OCI-LY3 (cell line): ENCODE data around the gene TCEAL8.

Source experiments
- EZH2phosphoT487 ChIP-seq: fragments of 200-600 bp; shearing (Covaris generic); IDR thresholded peaks from 2 replicates; pipeline ENCODE4 v1.6.1; 2018; ENCODE audit warnings: antibody characterized with exemption, mixed run types, low read depth
- TF ChIP-seq, protein P1 (sequence below): fragments of 200-600, 300-600 bp; sonication (generic); IDR thresholded peaks from 2 replicates; pipeline ENCODE4 v1.5.1; 2014; ENCODE audit warnings: antibody characterized with exemption, low read length, low read depth

DNA sequence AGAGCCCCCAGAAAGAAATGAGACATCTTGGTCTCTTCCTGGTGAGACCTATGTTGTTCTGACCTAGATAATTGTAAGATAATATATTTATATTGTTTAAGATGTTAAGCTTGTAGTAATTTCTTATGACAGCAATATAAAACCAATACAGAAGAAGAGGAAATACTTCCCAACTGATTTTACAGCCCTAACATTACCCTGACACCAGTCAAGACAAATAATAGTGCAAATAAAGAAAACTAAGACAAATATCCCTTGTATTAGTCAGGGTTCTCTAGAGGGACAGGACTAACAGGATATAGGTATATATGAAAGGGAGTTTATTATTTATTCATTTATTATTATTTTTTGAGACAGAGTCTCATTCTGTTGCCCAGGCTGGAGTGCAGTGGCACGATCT is 18.7 kb downstream of the TCEAL8 start:
- TF ChIP-seq, protein P1, sequence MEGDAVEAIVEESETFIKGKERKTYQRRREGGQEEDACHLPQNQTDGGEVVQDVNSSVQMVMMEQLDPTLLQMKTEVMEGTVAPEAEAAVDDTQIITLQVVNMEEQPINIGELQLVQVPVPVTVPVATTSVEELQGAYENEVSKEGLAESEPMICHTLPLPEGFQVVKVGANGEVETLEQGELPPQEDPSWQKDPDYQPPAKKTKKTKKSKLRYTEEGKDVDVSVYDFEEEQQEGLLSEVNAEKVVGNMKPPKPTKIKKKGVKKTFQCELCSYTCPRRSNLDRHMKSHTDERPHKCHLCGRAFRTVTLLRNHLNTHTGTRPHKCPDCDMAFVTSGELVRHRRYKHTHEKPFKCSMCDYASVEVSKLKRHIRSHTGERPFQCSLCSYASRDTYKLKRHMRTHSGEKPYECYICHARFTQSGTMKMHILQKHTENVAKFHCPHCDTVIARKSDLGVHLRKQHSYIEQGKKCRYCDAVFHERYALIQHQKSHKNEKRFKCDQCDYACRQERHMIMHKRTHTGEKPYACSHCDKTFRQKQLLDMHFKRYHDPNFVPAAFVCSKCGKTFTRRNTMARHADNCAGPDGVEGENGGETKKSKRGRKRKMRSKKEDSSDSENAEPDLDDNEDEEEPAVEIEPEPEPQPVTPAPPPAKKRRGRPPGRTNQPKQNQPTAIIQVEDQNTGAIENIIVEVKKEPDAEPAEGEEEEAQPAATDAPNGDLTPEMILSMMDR: no peak
- TF ChIP-seq EZH2phosphoT487: no peak
